Measurements from ENCODE around the gene AEBP2.

AEBP2 gene

GRCh38 chr12:19453961-19454360 lies 14.7 kb downstream of the AEBP2 start:
- POLR2A ChIA-PET (ENCODE audit: low non-redundant PET), result no interaction called here
- no peak overlapping the region for H3K27ac ChIP-seq
- no peak for TF ChIP-seq CTCF (conservative IDR thresholded peaks at IDR 0.05; ENCODE audit: low read depth)
- CTCF ChIA-PET, result no interaction called here
- no peak for DNase-seq (ENCODE audit: low spot score)

- no peak for DNase-seq (ENCODE audit: low spot score)
- no peak overlapping the region for H3K27ac ChIP-seq
- POLR2A ChIA-PET (ENCODE audit: low non-redundant PET), result no interaction called here
- CTCF ChIA-PET, result interaction anchor here (0.6 kb wide), 1 partner anchor 8 kb away, joined by 7 read pairs; no protein-coding TSS in a partner anchor
- TF ChIP-seq CTCF (conservative IDR thresholded peaks at IDR 0.05; ENCODE audit: low read depth), result no peak
These were observed 15.5 kb downstream of the AEBP2 start for GRCh38 chr12:19454837-19455236.

- TF ChIP-seq CTCF (conservative IDR thresholded peaks at IDR 0.05; ENCODE audit: low read depth), result no peak
- DNase-seq (ENCODE audit: low spot score), result no peak
- ChIA-PET CTCF (no interaction called here), POLR2A (ENCODE audit: low non-redundant PET) (no interaction called here)
- H3K27ac ChIP-seq, result no peak overlapping the region
These were observed 16.9 kb downstream of the AEBP2 start for GRCh38 chr12:19456176-19456575.

- CTCF ChIA-PET, result no interaction called here
These were observed 18.3 kb downstream of the AEBP2 start for GRCh38 chr12:19457561-19457960.

GRCh38 chr12:19458733-19459132 lies 19.4 kb downstream of the AEBP2 start:
- TF ChIP-seq CTCF (conservative IDR thresholded peaks at IDR 0.05; ENCODE audit: low read depth), result no peak
- CTCF ChIA-PET, result no interaction called here
- DNase-seq (ENCODE audit: low spot score), result no peak
- POLR2A ChIA-PET (ENCODE audit: low non-redundant PET), result no interaction called here
- no peak overlapping the region for H3K27ac ChIP-seq

More at GRCh38 chr12:19457561-19457960, 18.3 kb downstream of the AEBP2 start:
- TF ChIP-seq CTCF (conservative IDR thresholded peaks at IDR 0.05; ENCODE audit: low read depth), result no peak
- no peak overlapping the region for H3K27ac ChIP-seq
- no peak for DNase-seq (ENCODE audit: low spot score)
- POLR2A ChIA-PET (ENCODE audit: low non-redundant PET), result no interaction called here

GRCh38 chr12:19461999-19462398 lies 22.7 kb downstream of the AEBP2 start:
- ChIA-PET CTCF (no interaction called here), POLR2A (ENCODE audit: low non-redundant PET) (no interaction called here)
- H3K27ac ChIP-seq, result no peak overlapping the region
- no peak for DNase-seq (ENCODE audit: low spot score)
- TF ChIP-seq CTCF (conservative IDR thresholded peaks at IDR 0.05; ENCODE audit: low read depth), result no peak

- no peak for DNase-seq (ENCODE audit: low spot score)
- TF ChIP-seq CTCF (conservative IDR thresholded peaks at IDR 0.05; ENCODE audit: low read depth), result no peak
- ChIA-PET CTCF (no interaction called here), POLR2A (ENCODE audit: low non-redundant PET) (no interaction called here)
- H3K27ac ChIP-seq, result no peak overlapping the region
These were observed 23.1 kb downstream of the AEBP2 start for GRCh38 chr12:19462406-19462805.

All from RWPE1 (cell line).